Right lobe of liver (tissue), 6 donors: ENCODE measurements around the gene TPMT. TPM values are rescaled to one million over a fixed set of nuclear protein-coding genes. Genes with fewer than 3 reads are reported as not detected.

Experiments
- ATAC-seq, 4 donors: fragments of 200-7000 bp; cut with Tn5 transposase; one replicate each; pipeline ENCODE4 v1.9.1; 2020; ENCODE audit warnings: mild to moderate bottlenecking in 4 of 4, moderate library complexity in 4 of 4
- DNase-seq, 3 donors: peaks; one replicate each; pipeline ENCODE4 v3.0.0-alpha.2; 2020
- H3K27ac ChIP-seq, 3 donors: fragments of 200-600 bp; one replicate each; pipeline ENCODE4 v1.8.0; 2022
- H3K27me3 ChIP-seq, 2 donors: fragments of 200-600 bp; one replicate each; pipeline ENCODE4 v1.8.0; 2022
- H3K36me3 ChIP-seq, 4 donors: fragments of 200-600 bp; sonication (generic) in 1 of 4; one replicate each; pipeline versions ENCODE4 v1.5.1 to v1.8.0; 2017 to 2022; ENCODE audit warnings: control low read depth in 1 of 4
- H3K4me1 ChIP-seq, 4 donors: fragments of 200-600 bp; sonication (generic) in 1 of 4; one replicate each; pipeline versions ENCODE4 v1.5.1 to v1.8.0; 2017 to 2022; ENCODE audit warnings: control low read depth in 1 of 4
- H3K4me3 ChIP-seq, 3 donors: fragments of 200-600 bp; one replicate each; pipeline ENCODE4 v1.8.0; 2022
- H3K9me3 ChIP-seq, 4 donors: fragments of 200-600 bp; sonication (generic) in 1 of 4; one replicate each; pipeline versions ENCODE4 v1.5.1 to v1.8.0; 2017 to 2022; ENCODE audit warnings: control low read depth in 1 of 4
- POLR2A ChIP-seq: fragments of 450-650 bp; IDR thresholded peaks from one replicate; pipeline ENCODE4 v1.6.1; 2017; ENCODE audit warnings: antibody characterized with exemption, mild to moderate bottlenecking
- WGBS: methylation state at CpG from one replicate; pipeline ENCODE4 v1.1.6; 2018; ENCODE audit warnings: low coverage, low lambda C conversion rate; ENCODE audit not compliant: insufficient coverage; ENCODE audit errors: missing lambda C conversion rate; 5-methylcytosine and 5-hydroxymethylcytosine counted together
- intact Hi-C, 2 donors: fragments of 100-400 bp; cut with DNase I; formaldehyde crosslinking; loops; one replicate each; pipeline versions ENCODE4 v1.11.2 to v1.14.1; 2022
- total RNA-seq, 6 experiments: library from RNA; depleted of rRNA in 2 of 6; stranded (reverse); fragments of >200 nt in 2 of 6; fragmentation: NEBNext Ultra II Directional in 3 of 6; extraction: Animal tissue kit (Norgen Biotek cat#: 25700) in 3 of 6; gene quantifications; one replicate each; pipeline versions ENCODE4 v1.1.0 to v1.2.4, GENCODE V29; 2016 to 2023
- TF ChIP-seq, protein P1 (sequence below), 4 donors: fragments of 200-600 bp in 3 of 4; fragments of 450-650 bp in 1 of 4; IDR thresholded peaks; one replicate each; pipeline versions ENCODE4 v1.5.1 to v1.8.0; 2016 to 2022; ENCODE audit warnings: antibody characterized with exemption in 4 of 4, mild to moderate bottlenecking in 2 of 4
- donor health status: DM: no; HTN: yes; CAD: no.
- donor health status: DM: no; HTN: no; CAD: no.
- donor health status: DM: no; HTN: no; CAD: no.
- donor health status: DM: no; HTN: yes; CAD: no.
- donor health status: DM: no; HTN: yes; CAD: no.

TPMT gene
- total RNA-seq, 6 experiments from 2014 or later: 26.5 to 31.8 (median 27.7) TPM

DNA sequence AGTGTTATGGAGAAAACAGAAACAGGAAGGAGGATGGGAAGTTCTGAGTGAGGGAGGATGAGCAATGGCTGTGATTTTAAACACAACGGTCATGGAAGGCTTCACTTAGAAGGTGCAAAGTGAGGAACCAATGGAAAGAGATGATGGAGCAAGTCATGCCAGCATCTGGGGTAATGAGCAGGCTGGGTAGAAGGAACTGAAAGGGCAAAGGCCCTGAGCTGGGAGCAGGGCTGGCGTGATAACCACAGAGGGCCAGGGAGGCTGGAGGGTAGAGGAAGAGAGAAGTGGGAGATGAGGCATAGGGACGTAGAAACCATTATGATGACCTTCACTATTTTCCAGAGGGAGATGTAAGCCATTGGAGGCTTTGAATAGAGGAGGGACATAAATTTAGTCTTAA lies 76.0 kb downstream of the TPMT start:
- TF ChIP-seq POLR2A: no peak
- TF ChIP-seq, protein P1, sequence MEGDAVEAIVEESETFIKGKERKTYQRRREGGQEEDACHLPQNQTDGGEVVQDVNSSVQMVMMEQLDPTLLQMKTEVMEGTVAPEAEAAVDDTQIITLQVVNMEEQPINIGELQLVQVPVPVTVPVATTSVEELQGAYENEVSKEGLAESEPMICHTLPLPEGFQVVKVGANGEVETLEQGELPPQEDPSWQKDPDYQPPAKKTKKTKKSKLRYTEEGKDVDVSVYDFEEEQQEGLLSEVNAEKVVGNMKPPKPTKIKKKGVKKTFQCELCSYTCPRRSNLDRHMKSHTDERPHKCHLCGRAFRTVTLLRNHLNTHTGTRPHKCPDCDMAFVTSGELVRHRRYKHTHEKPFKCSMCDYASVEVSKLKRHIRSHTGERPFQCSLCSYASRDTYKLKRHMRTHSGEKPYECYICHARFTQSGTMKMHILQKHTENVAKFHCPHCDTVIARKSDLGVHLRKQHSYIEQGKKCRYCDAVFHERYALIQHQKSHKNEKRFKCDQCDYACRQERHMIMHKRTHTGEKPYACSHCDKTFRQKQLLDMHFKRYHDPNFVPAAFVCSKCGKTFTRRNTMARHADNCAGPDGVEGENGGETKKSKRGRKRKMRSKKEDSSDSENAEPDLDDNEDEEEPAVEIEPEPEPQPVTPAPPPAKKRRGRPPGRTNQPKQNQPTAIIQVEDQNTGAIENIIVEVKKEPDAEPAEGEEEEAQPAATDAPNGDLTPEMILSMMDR (IDR thresholded peaks at IDR 0.05): no peak
- Histone ChIP-seq H3K27me3 (no peaks in the 10 kb centered on the region), H3K27ac (no peak overlapping the region), H3K9me3 (no peaks in the 10 kb centered on the region), H3K36me3 (no peaks in the 10 kb centered on the region), H3K4me3 (no peak overlapping the region), H3K4me1 (no peaks in the 10 kb centered on the region)
- intact Hi-C loops: no loop called here
- ATAC-seq: no peak
- WGBS: 69% methylated on average over 3 of the region's 3 CpGs
- DNase-seq: no peak

Other genes starting within 250 kb of the TPMT start
- gene KIF13A, start 167.4 kb downstream of the TPMT start, total RNA-seq: 10 to 100 TPM; 17.7 to 19.4 (median 18.4) TPM
- gene NHLRC1, start 32.4 kb downstream of the TPMT start, total RNA-seq: 1 to 10 TPM; 2.2 to 3.0 (median 2.7) TPM
- gene KDM1B, start 345 bp upstream of the TPMT start, total RNA-seq: 10 to 100 TPM in 2 of 6 experiments, 1 to 10 TPM in 4; 5.0 to 12.1 (median 9.3) TPM
- 10 to 100 TPM; 17.8 to 49.2 (median 27.1) TPM for gene DEK, start 109.5 kb upstream of the TPMT start, total RNA-seq
- 10 to 100 TPM in 3 of 6 experiments, 1 to 10 TPM in 3; 7.6 to 19.1 (median 10.2) TPM for gene RNF144B, start 232.3 kb upstream of the TPMT start, total RNA-seq